Tibial artery (tissue), 4 donors: ENCODE measurements around the gene SYT13.

Experiments
- DNase-seq, 2 donors: peaks; one replicate each; pipeline ENCODE4 v3.0.0-alpha.2; 2019
- H3K27ac ChIP-seq, 2 donors: fragments of 200-600 bp; sonication (generic) in 1 of 2; 1 replicate in 1 of 2; 2 replicates in 1 of 2; pipeline ENCODE4 v1.5.1; 2018 to 2019; ENCODE audit warnings: mild to moderate bottlenecking in 1 of 2
- H3K27me3 ChIP-seq, 2 donors: fragments of 200-600 bp; sonication (generic) in 1 of 2; one replicate each; pipeline versions ENCODE4 v1.5.1 to v1.6.0; 2016 to 2019
- H3K36me3 ChIP-seq, 3 donors: fragments of 200-600 bp; sonication (generic) in 2 of 3; one replicate each; pipeline ENCODE4 v1.5.1; 2016 to 2019; ENCODE audit warnings: mild to moderate bottlenecking in 2 of 3
- H3K4me1 ChIP-seq, 4 donors: fragments of 200-600 bp; sonication (generic) in 2 of 4; 1 replicate in 3 of 4; 2 replicates in 1 of 4; pipeline ENCODE4 v1.5.1; 2016 to 2019
- H3K4me3 ChIP-seq, 2 donors: fragments of 200-600 bp; sonication (generic) in 1 of 2; 1 replicate in 1 of 2; 2 replicates in 1 of 2; pipeline ENCODE4 v1.5.1; 2018 to 2019; ENCODE audit warnings: mild to moderate bottlenecking in 2 of 2
- H3K9me3 ChIP-seq, 3 donors: fragments of 200-600 bp; sonication (generic) in 1 of 3; one replicate each; pipeline ENCODE4 v1.5.1; 2016 to 2019
- intact Hi-C: fragments of 100-400 bp; cut with DNase I; formaldehyde crosslinking; loops from one replicate; pipeline ENCODE4 v1.15.0; 2023; ENCODE audit warnings: low total_unique reads
- TF ChIP-seq, protein P1 (sequence below), 2 experiments: fragments of 200-600 bp in 1 of 2; fragments of 450-650 bp in 1 of 2; IDR thresholded peaks; one replicate each; pipeline ENCODE4 v1.5.1; 2017 to 2019; ENCODE audit warnings: antibody characterized with exemption in 2 of 2, mild to moderate bottlenecking in 1 of 2, moderate library complexity in 1 of 2

The SYT13 gene

DNA sequence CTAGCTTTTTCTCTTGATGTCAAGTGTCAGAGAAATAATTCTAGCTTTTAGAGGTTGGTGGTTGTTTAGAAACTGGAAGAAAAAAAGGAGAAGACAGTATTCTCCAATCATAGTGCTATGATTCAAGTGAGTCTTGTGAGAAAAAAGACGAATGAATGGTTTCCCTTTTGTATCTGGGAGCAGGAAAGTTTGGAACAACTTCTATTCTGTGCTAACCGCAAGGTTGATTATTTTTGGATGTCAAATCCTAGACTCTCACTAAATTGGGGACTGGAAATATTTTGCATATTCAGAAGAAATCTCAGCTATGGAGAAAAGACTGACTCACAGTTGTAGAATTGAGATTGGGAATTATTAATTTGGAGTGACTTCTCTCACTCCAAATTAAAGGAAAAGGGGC, 69.2 kb downstream of the SYT13 start:
- peaks cover 13 to 51% (median 30%) of the 10 kb centered on the region in 3 donors for H3K36me3 ChIP-seq
- TF ChIP-seq, protein P1, sequence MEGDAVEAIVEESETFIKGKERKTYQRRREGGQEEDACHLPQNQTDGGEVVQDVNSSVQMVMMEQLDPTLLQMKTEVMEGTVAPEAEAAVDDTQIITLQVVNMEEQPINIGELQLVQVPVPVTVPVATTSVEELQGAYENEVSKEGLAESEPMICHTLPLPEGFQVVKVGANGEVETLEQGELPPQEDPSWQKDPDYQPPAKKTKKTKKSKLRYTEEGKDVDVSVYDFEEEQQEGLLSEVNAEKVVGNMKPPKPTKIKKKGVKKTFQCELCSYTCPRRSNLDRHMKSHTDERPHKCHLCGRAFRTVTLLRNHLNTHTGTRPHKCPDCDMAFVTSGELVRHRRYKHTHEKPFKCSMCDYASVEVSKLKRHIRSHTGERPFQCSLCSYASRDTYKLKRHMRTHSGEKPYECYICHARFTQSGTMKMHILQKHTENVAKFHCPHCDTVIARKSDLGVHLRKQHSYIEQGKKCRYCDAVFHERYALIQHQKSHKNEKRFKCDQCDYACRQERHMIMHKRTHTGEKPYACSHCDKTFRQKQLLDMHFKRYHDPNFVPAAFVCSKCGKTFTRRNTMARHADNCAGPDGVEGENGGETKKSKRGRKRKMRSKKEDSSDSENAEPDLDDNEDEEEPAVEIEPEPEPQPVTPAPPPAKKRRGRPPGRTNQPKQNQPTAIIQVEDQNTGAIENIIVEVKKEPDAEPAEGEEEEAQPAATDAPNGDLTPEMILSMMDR (IDR thresholded peaks at IDR 0.05) = no peak
- DNase-seq = no peak
- no peaks in the 10 kb centered on the region for H3K27me3 ChIP-seq
- H3K4me1 ChIP-seq = peaks cover 0 to 16% (median 1%) of the 10 kb centered on the region in 4 donors
- intact Hi-C loops = loop anchor here (10.0 kb wide), 1 partner anchor 72 kb away; the partner anchor contains the start of gene PRDM11
- H3K27ac ChIP-seq = peak overlapping the region in 1 of 2 donors; percentile 7
- no peak overlapping the region for H3K4me3 ChIP-seq
- no peaks in the 10 kb centered on the region for H3K9me3 ChIP-seq

GRCh38 chr11:45216031-45216430, 70.1 kb downstream of the SYT13 start:
- intact Hi-C loops = loop anchor here (10.0 kb wide), 1 partner anchor 71 kb away; the partner anchor contains the start of gene PRDM11
- DNase-seq = no peak
- H3K36me3 ChIP-seq = peaks cover 13 to 45% (median 24%) of the 10 kb centered on the region in 3 donors
- no peaks in the 10 kb centered on the region for H3K27me3 ChIP-seq
- H3K4me1 ChIP-seq = peaks cover 0 to 17% (median 4%) of the 10 kb centered on the region in 4 donors
- no peak overlapping the region for H3K27ac ChIP-seq
- no peaks in the 10 kb centered on the region for H3K9me3 ChIP-seq
- H3K4me3 ChIP-seq = no peak overlapping the region
- TF ChIP-seq, protein P1 (IDR thresholded peaks at IDR 0.05) = no peak

DNA sequence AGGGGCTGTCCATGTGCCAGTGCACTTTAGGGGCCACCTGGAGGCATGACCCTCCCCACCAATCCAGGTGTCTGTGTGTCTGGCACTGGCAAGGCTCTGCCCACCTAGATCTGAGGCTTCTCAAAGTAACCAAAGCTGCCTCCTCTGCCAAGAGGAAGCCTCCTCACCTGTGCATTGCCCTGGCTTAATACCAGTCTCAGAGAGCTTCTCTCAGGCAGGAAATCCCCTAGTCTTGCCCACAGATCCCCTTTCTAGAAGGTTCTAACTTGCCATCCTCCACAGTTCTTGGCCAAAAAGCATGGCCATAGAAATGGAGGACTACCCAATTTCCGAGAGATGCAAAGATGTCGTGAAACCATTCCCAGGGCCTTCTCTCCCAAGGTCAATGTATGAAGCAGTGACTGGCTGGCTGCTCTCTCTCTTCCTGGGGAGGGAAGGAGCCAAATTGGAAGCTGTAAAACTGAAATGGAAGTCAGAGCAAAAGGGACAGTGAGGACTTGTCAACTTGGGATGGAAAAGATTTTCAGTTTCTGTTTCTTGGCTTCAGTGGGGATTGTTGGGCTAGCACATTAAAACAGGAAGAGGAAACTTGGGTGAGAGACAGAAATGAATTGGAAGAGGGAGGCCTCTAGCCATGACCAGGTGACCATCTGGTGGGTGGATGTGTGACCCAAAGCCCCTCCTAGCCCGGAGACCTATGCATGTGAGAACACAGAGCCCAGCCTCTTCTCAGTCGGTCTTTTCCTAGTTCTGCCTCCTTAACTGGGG, 70.9 kb downstream of the SYT13 start:
- Histone ChIP-seq H3K4me1 (peaks cover 0 to 24% (median 11%) of the 10 kb centered on the region in 4 donors), H3K27me3 (no peaks in the 10 kb centered on the region), H3K4me3 (no peak overlapping the region), H3K9me3 (no peaks in the 10 kb centered on the region), H3K36me3 (peaks cover 13 to 43% (median 21%) of the 10 kb centered on the region in 3 donors), H3K27ac (no peak overlapping the region)
- DNase-seq = no peak
- intact Hi-C loops = loop anchor here (10.0 kb wide), 1 partner anchor 70 kb away; the partner anchor contains the start of gene PRDM11
- TF ChIP-seq, protein P1 (IDR thresholded peaks at IDR 0.05) = no peak

DNA sequence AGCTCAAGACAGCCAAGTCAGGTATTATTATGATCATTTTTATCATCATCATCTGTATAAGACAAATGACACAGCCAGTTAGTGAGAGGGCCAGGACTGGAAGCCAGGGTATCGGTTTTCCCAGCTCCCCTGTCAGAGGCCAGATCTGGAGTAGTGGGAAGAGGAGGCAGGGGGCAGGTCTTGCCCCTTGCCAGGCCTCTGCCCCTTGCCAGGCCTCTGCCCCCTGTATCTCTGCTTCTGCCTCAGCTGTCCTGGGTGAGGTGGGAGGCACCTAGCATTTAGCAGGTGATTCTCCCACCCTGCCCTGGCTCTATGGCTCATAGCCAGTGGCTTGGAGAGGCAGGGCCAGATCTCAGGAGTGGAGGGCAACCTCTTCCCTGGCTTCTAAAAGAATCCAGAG, 72.4 kb downstream of the SYT13 start:
- TF ChIP-seq, protein P1 (IDR thresholded peaks at IDR 0.05) = no peak
- H3K27ac ChIP-seq = no peak overlapping the region
- intact Hi-C loops = loop anchor here (10.0 kb wide), 1 partner anchor 69 kb away; the partner anchor contains the start of gene PRDM11
- peaks cover 13 to 32% (median 16%) of the 10 kb centered on the region in 3 donors for H3K36me3 ChIP-seq
- H3K4me3 ChIP-seq = no peak overlapping the region
- no peak for DNase-seq
- no peaks in the 10 kb centered on the region for H3K9me3 ChIP-seq
- no peaks in the 10 kb centered on the region for H3K27me3 ChIP-seq
- peaks cover 0 to 40% (median 25%) of the 10 kb centered on the region in 4 donors for H3K4me1 ChIP-seq

- no peak overlapping the region for H3K4me3 ChIP-seq
- H3K27me3 ChIP-seq = no peaks in the 10 kb centered on the region
- no peak overlapping the region for H3K27ac ChIP-seq
- no peaks in the 10 kb centered on the region for H3K9me3 ChIP-seq
- DNase-seq = no peak
- TF ChIP-seq, protein P1 (IDR thresholded peaks at IDR 0.05) = no peak
- peaks cover 0 to 44% (median 28%) of the 10 kb centered on the region in 4 donors for H3K4me1 ChIP-seq
- intact Hi-C loops = loop anchor here (10.0 kb wide), 1 partner anchor 68 kb away; the partner anchor contains the start of gene PRDM11
- H3K36me3 ChIP-seq = peaks cover 13 to 32% (median 16%) of the 10 kb centered on the region in 3 donors
Observed at GRCh38 chr11:45213316-45213665, 72.8 kb downstream of the SYT13 start.
